ENCODE results near the gene MNT. TPM values are rescaled to one million over a fixed set of nuclear protein-coding genes. Genes with fewer than 3 reads are reported as not detected.
"Not testable (repeated sequence)": the region's sequence is repeated elsewhere in the genome, so short reads cannot be mapped to it uniquely, and the experiment has no call there.

MNT gene
- total RNA-seq (2021) (32.1 and 33.4 TPM in 2 replicates), Bru-seq, nascent RNA (percentile 64 among the genes with signal in this experiment), BruChase-seq, experiment 1, labeled RNA remaining after a 2-hour chase (percentile 74 among the genes with signal in this experiment), BruChase-seq, experiment 2, labeled RNA remaining after a 6-hour chase (percentile 78 among the genes with signal in this experiment)
- long read RNA-seq, partial matches to known transcripts: 0 of 10 reads
- long read RNA-seq, other reads (novel, unspliced or antisense): 8 of 10 reads

DNA sequence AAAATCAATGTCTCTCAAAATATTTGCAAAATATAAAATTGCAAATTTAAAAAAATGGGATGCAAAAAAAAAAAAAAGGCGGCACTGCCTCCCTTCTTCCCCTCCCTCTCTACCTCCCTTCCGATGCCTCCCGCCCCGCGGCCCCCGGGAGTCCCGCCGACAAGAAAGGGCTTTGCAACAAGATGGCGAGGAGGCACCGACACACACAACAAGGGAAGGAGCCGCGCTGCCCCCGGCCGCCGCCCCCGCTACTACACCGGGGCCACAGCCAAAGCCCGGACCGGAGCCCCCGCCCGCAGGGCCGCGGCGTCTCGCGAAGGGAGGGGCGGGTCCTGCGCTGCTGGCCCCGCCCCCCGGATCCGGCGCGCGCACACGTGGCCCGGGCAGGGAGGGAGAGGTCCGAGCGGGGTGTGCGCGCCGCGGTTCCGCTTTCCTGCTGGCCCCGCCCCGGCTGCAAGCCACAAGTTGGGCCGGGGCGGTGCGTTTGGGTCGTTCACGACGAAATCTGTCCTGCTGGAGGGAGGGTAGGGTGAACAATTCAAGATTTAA is at the start of gene MNT:
TSS of gene MNT (minus strand) at position 184 of the 549 bp plus-strand sequence. CDS start 348 bp downstream, outside the sequence.
- intact Hi-C loops (cut with micrococcal nuclease; ENCODE audit: unreplicated experiment): no loop called here
- no peaks in the 10 kb centered on the region for H3K27me3 ChIP-seq (replicated peaks; ENCODE audit: insufficient read depth, low read depth, low read length, poor library complexity)
- no peaks in the 10 kb centered on the region for H3K9me3 ChIP-seq (ENCODE audit: low read depth, low read length, poor library complexity, severe bottlenecking)
- peak within 1 kb of the TSS; percentile 99 for H3K27ac ChIP-seq (ENCODE audit: low read depth, low read length, poor library complexity, severe bottlenecking)
- no TSS peak for BruUV-seq (replicated peaks)
- peak; percentile 97 for DNase-seq (ENCODE audit: low spot score)
- ChIA-PET POLR2A (ENCODE audit: low non-redundant PET) (interaction anchor here (0.6 kb wide), 1 partner anchor 8 kb away, joined by 9 read pairs; no protein-coding TSS in a partner anchor), CTCF (interaction anchor here (1.6 to 1.7 kb wide), 2 partner anchors 15 to 19 kb away, joined by 6 to 8 read pairs; no protein-coding TSS in a partner anchor)
- peak within 1 kb of the TSS; percentile 96 for H3K4me3 ChIP-seq (ENCODE audit: low read depth, low read length, poor library complexity, severe bottlenecking)
- no peak for TF ChIP-seq CTCF (conservative IDR thresholded peaks at IDR 0.05; ENCODE audit: low read depth, low read length)
- H3K4me1 ChIP-seq (ENCODE audit: insufficient read depth, low read length, poor library complexity, severe bottlenecking): peaks cover 72% of the 10 kb centered on the region
- H3K36me3 ChIP-seq (ENCODE audit: insufficient read depth, low read length, poor library complexity, severe bottlenecking): no peaks in the 10 kb centered on the region

GRCh38 chr17:2450016-2450650 is 49.3 kb upstream of the MNT start:
- CTCF ChIA-PET: no interaction called here
- POLR2A ChIA-PET (ENCODE audit: low non-redundant PET): interaction anchor here (0.5 kb wide), 1 partner anchor 60 kb away, joined by 3 read pairs; no protein-coding TSS in a partner anchor
- no TSS peak for BruUV-seq (replicated peaks)

DNA sequence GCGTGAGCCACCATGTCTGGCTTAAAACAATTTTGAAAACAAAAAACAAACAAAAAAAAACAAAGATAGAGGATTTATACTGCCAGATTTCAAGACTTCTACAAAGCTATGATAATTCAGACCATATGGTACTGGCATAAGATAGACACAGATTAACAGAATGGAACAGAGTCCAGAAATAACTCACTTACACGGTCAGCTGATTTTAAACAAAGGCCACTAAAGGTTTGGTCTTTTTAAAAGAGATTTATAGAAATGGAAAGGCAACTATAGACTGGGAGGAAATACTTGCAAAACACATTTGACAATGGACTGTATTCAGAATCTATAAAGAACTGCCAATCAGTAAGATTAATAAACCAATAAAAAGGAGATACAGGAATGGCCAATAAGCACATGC is 48.6 kb upstream of the MNT start:
- H3K9me3 ChIP-seq (ENCODE audit: low read depth, low read length, poor library complexity, severe bottlenecking): no peaks in the 10 kb centered on the region
- no peak overlapping the region for H3K27ac ChIP-seq (ENCODE audit: low read depth, low read length, poor library complexity, severe bottlenecking)
- no peak overlapping the region for H3K4me3 ChIP-seq (ENCODE audit: low read depth, low read length, poor library complexity, severe bottlenecking)
- TF ChIP-seq EZH2 (IDR thresholded peaks at IDR 0.05; ENCODE audit: borderline replicate concordance, low read depth, low read length, poor library complexity, severe bottlenecking) (no peak), CTCF (conservative IDR thresholded peaks at IDR 0.05; ENCODE audit: low read depth, low read length) (no peak)
- peaks cover 3% of the 10 kb centered on the region for H3K36me3 ChIP-seq (ENCODE audit: insufficient read depth, low read length, poor library complexity, severe bottlenecking)
- intact Hi-C loops (cut with micrococcal nuclease; ENCODE audit: unreplicated experiment): no loop called here
- peak; percentile 28 for DNase-seq (ENCODE audit: low spot score)
- no TSS peak for BruUV-seq (replicated peaks)
- peaks cover 22% of the 10 kb centered on the region for H3K4me1 ChIP-seq (ENCODE audit: insufficient read depth, low read length, poor library complexity, severe bottlenecking)
- ChIA-PET CTCF (no interaction called here), POLR2A (ENCODE audit: low non-redundant PET) (no interaction called here)
- H3K27me3 ChIP-seq (replicated peaks; ENCODE audit: insufficient read depth, low read depth, low read length, poor library complexity): no peaks in the 10 kb centered on the region

More at GRCh38 chr17:2450016-2450650, 49.3 kb upstream of the MNT start:
- no peak overlapping the region for H3K4me3 ChIP-seq (ENCODE audit: low read depth, low read length, poor library complexity, severe bottlenecking)
- H3K4me1 ChIP-seq (ENCODE audit: insufficient read depth, low read length, poor library complexity, severe bottlenecking): peaks cover 22% of the 10 kb centered on the region
- intact Hi-C loops (cut with micrococcal nuclease; ENCODE audit: unreplicated experiment): no loop called here
- no peaks in the 10 kb centered on the region for H3K9me3 ChIP-seq (ENCODE audit: low read depth, low read length, poor library complexity, severe bottlenecking)
- no peak overlapping the region for H3K27ac ChIP-seq (ENCODE audit: low read depth, low read length, poor library complexity, severe bottlenecking)
- H3K36me3 ChIP-seq (ENCODE audit: insufficient read depth, low read length, poor library complexity, severe bottlenecking): peaks cover 3% of the 10 kb centered on the region
- H3K27me3 ChIP-seq (replicated peaks; ENCODE audit: insufficient read depth, low read depth, low read length, poor library complexity): no peaks in the 10 kb centered on the region
- TF ChIP-seq EZH2 (IDR thresholded peaks at IDR 0.05; ENCODE audit: borderline replicate concordance, low read depth, low read length, poor library complexity, severe bottlenecking) (no peak), CTCF (conservative IDR thresholded peaks at IDR 0.05; ENCODE audit: low read depth, low read length) (no peak)
- no peak for DNase-seq (ENCODE audit: low spot score)

DNA sequence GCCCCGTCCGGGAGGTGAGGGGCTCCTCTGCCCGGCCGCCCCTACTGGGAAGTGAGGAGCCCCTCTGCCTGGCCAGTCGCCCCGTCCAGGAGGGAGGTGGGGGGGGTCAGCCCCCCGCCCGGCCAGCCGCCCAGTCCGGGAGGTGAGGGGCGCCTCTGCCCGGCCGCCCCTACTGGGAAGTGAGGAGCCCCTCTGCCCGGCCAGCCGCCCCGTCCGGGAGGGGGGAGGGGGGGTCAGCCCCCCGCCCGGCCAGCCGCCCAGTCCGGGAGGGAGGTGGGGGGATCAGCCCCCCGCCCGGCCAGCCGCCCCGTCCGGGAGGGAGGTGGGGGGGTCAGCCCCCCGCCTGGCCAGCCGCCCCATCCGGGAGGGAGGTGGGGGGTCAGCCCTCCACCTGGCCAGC is 46.6 kb upstream of the MNT start:
- H3K27ac ChIP-seq (ENCODE audit: low read depth, low read length, poor library complexity, severe bottlenecking); POLR2A ChIA-PET (ENCODE audit: low non-redundant PET); H3K36me3 ChIP-seq (ENCODE audit: insufficient read depth, low read length, poor library complexity, severe bottlenecking); intact Hi-C loops (cut with micrococcal nuclease; ENCODE audit: unreplicated experiment); H3K27me3 ChIP-seq (replicated peaks; ENCODE audit: insufficient read depth, low read depth, low read length, poor library complexity); CTCF ChIA-PET; BruUV-seq (replicated peaks); H3K4me3 ChIP-seq (ENCODE audit: low read depth, low read length, poor library complexity, severe bottlenecking); DNase-seq (ENCODE audit: low spot score); H3K9me3 ChIP-seq (ENCODE audit: low read depth, low read length, poor library complexity, severe bottlenecking): not testable (repeated sequence)
- peaks cover 22% of the 10 kb centered on the region for H3K4me1 ChIP-seq (ENCODE audit: insufficient read depth, low read length, poor library complexity, severe bottlenecking)

Measured in A673 (cell line).